Measurements from ENCODE around the gene WDR33. TPM values are rescaled to one million over a fixed set of nuclear protein-coding genes. Genes with fewer than 3 reads are reported as not detected.

The WDR33 gene
- total RNA-seq, 6 experiments from 2014 or later: 15.6 to 38.3 (median 28.0) TPM

GRCh38 chr2:127690696-127691095 lies 120.3 kb downstream of the WDR33 start:
- Histone ChIP-seq H3K27me3 (no peaks in the 10 kb centered on the region), H3K4me1 (no peaks in the 10 kb centered on the region), H3K27ac (no peak overlapping the region), H3K36me3 (no peaks in the 10 kb centered on the region), H3K9me3 (no peaks in the 10 kb centered on the region), H3K4me3 (no peak overlapping the region)
- DNase-seq (no peak), ATAC-seq (no peak)
- WGBS (ENCODE audit: insufficient coverage, low coverage, low lambda C conversion rate, missing lambda C conversion rate): 100% methylated on average over 1 of the region's 2 CpGs
- intact Hi-C loops (cut with DNase I): no loop called here
- no peak for TF ChIP-seq CTCF (IDR thresholded peaks at IDR 0.05)
- TF ChIP-seq POLR2A (IDR thresholded peaks at IDR 0.05): no peak

DNA sequence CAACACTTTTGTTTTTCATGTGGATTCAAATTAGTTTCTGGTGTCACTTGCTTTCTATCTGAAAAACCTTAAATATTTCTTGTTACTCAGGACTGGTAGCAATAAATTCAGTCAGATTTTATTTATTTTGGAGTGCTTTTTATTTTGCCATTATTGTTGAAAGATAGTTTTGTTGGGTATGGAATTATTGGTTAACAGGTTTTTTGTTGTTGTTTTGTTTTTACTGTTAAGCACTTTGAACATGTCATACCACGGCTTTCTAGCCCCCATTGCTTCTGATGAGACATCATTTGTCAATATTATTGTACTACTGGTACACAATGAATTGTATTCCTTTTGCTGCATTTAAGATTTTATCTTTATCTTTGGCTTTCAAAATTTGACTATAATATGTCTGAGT lies 122.6 kb downstream of the WDR33 start:
- no peak for ATAC-seq
- no peak overlapping the region for H3K27ac ChIP-seq
- DNase-seq: no peak
- WGBS (ENCODE audit: insufficient coverage, low coverage, low lambda C conversion rate, missing lambda C conversion rate): 56% methylated on average over 1 of the region's 1 CpG
- no peaks in the 10 kb centered on the region for H3K4me1 ChIP-seq
- H3K36me3 ChIP-seq: no peaks in the 10 kb centered on the region
- H3K4me3 ChIP-seq: no peak overlapping the region
- intact Hi-C loops (cut with DNase I): no loop called here
- no peaks in the 10 kb centered on the region for H3K9me3 ChIP-seq
- H3K27me3 ChIP-seq: no peaks in the 10 kb centered on the region
- TF ChIP-seq CTCF (IDR thresholded peaks at IDR 0.05) (no peak), POLR2A (IDR thresholded peaks at IDR 0.05) (no peak)

DNA sequence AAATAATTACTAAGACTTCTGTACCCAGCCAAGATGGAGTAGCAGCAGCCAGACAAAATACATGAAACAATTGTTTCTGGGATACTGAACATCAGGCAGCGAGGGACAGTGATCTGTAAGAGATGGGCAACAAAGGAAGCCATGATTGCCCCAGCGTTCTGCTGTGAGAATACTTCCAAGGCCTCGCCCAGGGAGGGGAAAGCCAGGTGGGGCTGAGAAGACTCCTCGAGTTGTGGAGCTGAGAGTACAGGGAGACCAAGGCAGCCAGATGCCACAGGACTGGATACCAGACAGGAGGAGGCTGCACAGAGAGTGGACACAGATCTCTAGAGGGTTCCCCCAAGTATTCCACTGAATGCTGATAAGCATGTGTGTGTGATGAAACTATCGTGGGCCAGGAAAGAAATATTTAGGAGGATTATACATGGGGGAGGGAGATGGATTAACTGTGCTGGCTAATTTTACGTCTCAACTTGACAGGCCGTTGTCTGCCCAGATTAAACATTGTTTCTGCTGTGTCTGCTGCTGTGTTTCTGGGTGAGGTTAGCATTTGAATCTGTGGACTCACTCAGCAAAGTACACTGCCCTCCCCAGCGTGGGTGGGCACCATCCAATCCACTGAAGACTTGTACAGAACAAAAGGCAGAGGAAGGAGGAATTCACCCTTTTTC lies 125.4 kb downstream of the WDR33 start:
- H3K9me3 ChIP-seq: no peaks in the 10 kb centered on the region
- DNase-seq (no peak), ATAC-seq (no peak)
- TF ChIP-seq POLR2A (IDR thresholded peaks at IDR 0.05): no peak
- TF ChIP-seq CTCF (IDR thresholded peaks at IDR 0.05): no peak
- no peak overlapping the region for H3K27ac ChIP-seq
- H3K4me1 ChIP-seq: no peaks in the 10 kb centered on the region
- H3K27me3 ChIP-seq: no peaks in the 10 kb centered on the region
- intact Hi-C loops (cut with DNase I): no loop called here
- H3K36me3 ChIP-seq: no peaks in the 10 kb centered on the region
- no peak overlapping the region for H3K4me3 ChIP-seq
- WGBS (ENCODE audit: insufficient coverage, low coverage, low lambda C conversion rate, missing lambda C conversion rate): 79% methylated on average over 8 of the region's 8 CpGs

GRCh38 chr2:127683757-127684156 lies 127.2 kb downstream of the WDR33 start:
- ATAC-seq: peak in 3 of 4 donors; percentile 32 to 48 (median 33)
- intact Hi-C loops (cut with DNase I): no loop called here

More at GRCh38 chr2:127683757-127684156, 127.2 kb downstream of the WDR33 start:
- Histone ChIP-seq H3K27me3 (no peaks in the 10 kb centered on the region), H3K4me3 (no peak overlapping the region), H3K36me3 (no peaks in the 10 kb centered on the region), H3K27ac (no peak overlapping the region), H3K9me3 (no peaks in the 10 kb centered on the region), H3K4me1 (no peaks in the 10 kb centered on the region)
- TF ChIP-seq POLR2A (IDR thresholded peaks at IDR 0.05): no peak
- no peak for TF ChIP-seq CTCF (IDR thresholded peaks at IDR 0.05)
- DNase-seq: no peak
- 78% methylated on average over 13 of the region's 15 CpGs for WGBS (ENCODE audit: insufficient coverage, low coverage, low lambda C conversion rate, missing lambda C conversion rate)

All from right lobe of liver (tissue), 6 donors.